ENCODE results near the gene THAP12.
"Not testable (repeated sequence)": the region's sequence is repeated elsewhere in the genome, so short reads cannot be mapped to it uniquely, and the experiment has no call there.

The THAP12 gene

GRCh38 chr11:76380977-76381719, at the start of gene THAP12, which contains the start of gene GVQW3:
THAP12 (minus strand) TSS chr11:76381132; CDS start chr11:76380836, 296 bp downstream.
GVQW3 (plus strand) TSS chr11:76381323; CDS start chr11:76381829, 506 bp downstream.
- peak; percentile 97 for DNase-seq

- no peak for DNase-seq
These were observed 45.7 kb upstream of the THAP12 start for GRCh38 chr11:76426660-76427059.

GRCh38 chr11:76424891-76425290, 44.0 kb upstream of the THAP12 start:
- DNase-seq = no peak

GRCh38 chr11:76424379-76424778, 43.4 kb upstream of the THAP12 start:
- DNase-seq = no peak

- DNase-seq = peak; percentile 31
These were observed 39.0 kb upstream of the THAP12 start for GRCh38 chr11:76419896-76420295.

GRCh38 chr11:76415073-76415472, 34.1 kb upstream of the THAP12 start:
- peak; percentile 35 for DNase-seq

- peak; percentile 9 for DNase-seq
These were observed 30.0 kb upstream of the THAP12 start for GRCh38 chr11:76410851-76411357.

GRCh38 chr11:76408171-76408965, 27.4 kb upstream of the THAP12 start:
- peak; percentile 64 for DNase-seq

GRCh38 chr11:76406359-76406758, 25.4 kb upstream of the THAP12 start:
- no peak for DNase-seq

GRCh38 chr11:76401484-76401883, 20.6 kb upstream of the THAP12 start:
- not testable (repeated sequence) for DNase-seq

GRCh38 chr11:76400967-76401366, 20.0 kb upstream of the THAP12 start:
- DNase-seq = no peak

- DNase-seq = no peak
These were observed 16.5 kb upstream of the THAP12 start for GRCh38 chr11:76397383-76397782.

- no peak for DNase-seq
These were observed 14.4 kb upstream of the THAP12 start for GRCh38 chr11:76395296-76395695.

GRCh38 chr11:76394411-76394810, 13.5 kb upstream of the THAP12 start:
- no peak for DNase-seq

GRCh38 chr11:76392870-76393269, 11.9 kb upstream of the THAP12 start:
- DNase-seq = no peak

- no peak for DNase-seq
These were observed 11.0 kb upstream of the THAP12 start for GRCh38 chr11:76391811-76392475.

- peak; percentile 67 for DNase-seq
These were observed 10.1 kb upstream of the THAP12 start for GRCh38 chr11:76391021-76391420.

GRCh38 chr11:76388408-76388807, 7.5 kb upstream of the THAP12 start:
- no peak for DNase-seq

GRCh38 chr11:76385903-76386302, 5.0 kb upstream of the THAP12 start:
- DNase-seq = no peak

GRCh38 chr11:76382209-76382608, 1.3 kb upstream of the THAP12 start:
- no peak for DNase-seq

- no peak for DNase-seq
These were observed 564 bp downstream of the THAP12 start for GRCh38 chr11:76380159-76380976.

- no peak for DNase-seq
These were observed 1.1 kb downstream of the THAP12 start for GRCh38 chr11:76379807-76380158.

Measured in NCI-H2029 (cell line).